Measurements from ENCODE around the gene SLC25A27.
"Not testable (repeated sequence)": the region's sequence is repeated elsewhere in the genome, so short reads cannot be mapped to it uniquely, and the experiment has no call there.

SLC25A27 gene

GRCh38 chr6:46652603-46653438, at the start of gene SLC25A27, which contains the start of gene CYP39A1:
Gene SLC25A27, plus strand, starts transcription at chr6:46652975. Its CDS starts 218 bp downstream, at chr6:46653193.
Gene CYP39A1, minus strand, starts transcription at chr6:46652818. Its CDS starts 236 bp downstream, at chr6:46652582.
- peak; percentile 84 to 88 for DNase-seq

GRCh38 chr6:46605091-46605797, 47.5 kb upstream of the SLC25A27 start:
- DNase-seq: no peak

- no peak for DNase-seq
Observed at GRCh38 chr6:46606338-46606737, 46.4 kb upstream of the SLC25A27 start.

- DNase-seq: no peak
Observed at GRCh38 chr6:46610862-46611553, 41.8 kb upstream of the SLC25A27 start.

GRCh38 chr6:46612645-46613044, 40.1 kb upstream of the SLC25A27 start:
- DNase-seq: no peak

GRCh38 chr6:46618726-46619125, 34.0 kb upstream of the SLC25A27 start:
- no peak for DNase-seq

- DNase-seq: no peak
Observed at GRCh38 chr6:46626228-46626909, 26.4 kb upstream of the SLC25A27 start.

- DNase-seq: no peak
Observed at GRCh38 chr6:46626976-46627375, 25.8 kb upstream of the SLC25A27 start.

- no peak for DNase-seq
Observed at GRCh38 chr6:46628498-46628897, 24.3 kb upstream of the SLC25A27 start.

GRCh38 chr6:46628976-46629375, 23.8 kb upstream of the SLC25A27 start:
- no peak for DNase-seq

GRCh38 chr6:46629691-46630090, 23.1 kb upstream of the SLC25A27 start:
- DNase-seq: no peak

- no peak for DNase-seq
Observed at GRCh38 chr6:46632053-46632452, 20.7 kb upstream of the SLC25A27 start.

GRCh38 chr6:46635462-46635861, 17.3 kb upstream of the SLC25A27 start:
- no peak for DNase-seq

- DNase-seq: no peak
Observed at GRCh38 chr6:46637145-46637544, 15.6 kb upstream of the SLC25A27 start.

- DNase-seq: no peak
Observed at GRCh38 chr6:46637933-46638332, 14.8 kb upstream of the SLC25A27 start.

GRCh38 chr6:46638650-46639049, 14.1 kb upstream of the SLC25A27 start:
- DNase-seq: no peak

- no peak for DNase-seq
Observed at GRCh38 chr6:46642928-46643751, 9.6 kb upstream of the SLC25A27 start.

- no peak for DNase-seq
Observed at GRCh38 chr6:46645265-46645664, 7.5 kb upstream of the SLC25A27 start.

- DNase-seq: not testable (repeated sequence)
Observed at GRCh38 chr6:46648108-46648507, 4.7 kb upstream of the SLC25A27 start.

- DNase-seq: no peak
Observed at GRCh38 chr6:46648869-46649492, 3.8 kb upstream of the SLC25A27 start.

GRCh38 chr6:46651006-46651405, 1.8 kb upstream of the SLC25A27 start:
- no peak for DNase-seq
